GM19372 (cell line): ENCODE data around the gene C4orf51.

Experiments used
- ATAC-seq: cut with Tn5 transposase; IDR thresholded peaks from one replicate; pipeline ENCODE4 v1.9.1; 2021; ENCODE audit warnings: mild to moderate bottlenecking, low read depth, moderate library complexity; ENCODE audit not compliant: unreplicated experiment

Gene C4orf51

DNA sequence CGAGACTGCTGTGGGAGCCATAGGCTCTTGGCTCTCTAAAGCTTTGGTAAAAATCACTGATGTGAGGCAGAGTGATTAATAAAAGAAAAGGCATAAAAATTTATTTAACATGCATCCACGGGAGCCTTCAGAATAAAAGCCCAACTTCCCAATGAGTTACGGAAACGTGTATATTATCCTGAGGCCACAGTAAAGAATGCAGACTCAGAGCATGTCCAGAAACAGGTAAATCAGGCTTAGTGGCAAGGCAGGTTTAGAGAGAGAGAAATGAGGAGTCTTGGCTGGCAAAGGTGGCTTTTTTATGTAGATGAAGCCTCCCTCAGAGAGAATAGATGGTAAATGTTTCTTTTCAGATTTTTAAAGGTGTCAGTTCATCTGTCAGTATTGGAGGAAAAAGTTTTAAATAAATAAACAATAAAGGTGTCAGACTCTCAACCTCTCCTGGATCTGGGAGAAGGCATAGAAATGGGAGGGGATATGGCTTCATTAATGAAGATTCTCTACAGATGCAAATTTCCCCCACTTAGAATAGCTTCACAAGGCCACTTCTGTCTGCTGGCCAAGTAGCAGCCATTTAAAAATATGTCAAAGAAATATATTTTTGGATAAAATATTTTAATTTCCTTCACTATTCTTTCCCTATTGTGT, 24.0 kb downstream of the C4orf51 start:
- ATAC-seq: no peak

GRCh38 chr4:145709336-145709735, 29.4 kb downstream of the C4orf51 start:
- ATAC-seq: no peak

- no peak for ATAC-seq
Measured at GRCh38 chr4:145709843-145710242, 29.9 kb downstream of the C4orf51 start.

- ATAC-seq: no peak
Measured at GRCh38 chr4:145716200-145716599, 36.3 kb downstream of the C4orf51 start.

DNA sequence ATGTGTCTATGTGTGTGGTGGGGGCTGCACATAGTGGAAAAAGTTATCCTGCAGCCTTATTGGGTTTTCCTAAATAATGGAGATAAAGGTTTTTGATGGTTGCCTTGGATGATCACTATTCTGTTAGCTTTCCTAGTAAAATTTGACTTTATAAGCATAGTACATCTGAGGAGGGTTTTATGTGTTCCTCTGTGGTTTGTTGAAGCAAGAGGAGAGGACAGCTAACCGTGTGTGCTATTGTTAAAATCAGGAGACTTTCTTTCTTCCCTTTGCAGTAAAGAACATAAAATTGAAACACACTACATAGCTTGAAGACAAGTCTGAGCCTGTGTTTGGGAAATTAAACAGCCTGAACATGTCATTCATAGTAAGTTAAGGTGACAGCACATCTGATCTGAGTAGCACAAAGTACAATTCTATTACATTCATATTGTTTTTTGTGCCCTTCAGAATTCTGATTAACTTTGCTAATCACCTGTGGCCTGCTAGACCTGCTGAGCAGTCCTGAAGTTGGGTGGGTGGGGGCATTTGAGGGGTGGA, 36.8 kb downstream of the C4orf51 start:
- no peak for ATAC-seq

DNA sequence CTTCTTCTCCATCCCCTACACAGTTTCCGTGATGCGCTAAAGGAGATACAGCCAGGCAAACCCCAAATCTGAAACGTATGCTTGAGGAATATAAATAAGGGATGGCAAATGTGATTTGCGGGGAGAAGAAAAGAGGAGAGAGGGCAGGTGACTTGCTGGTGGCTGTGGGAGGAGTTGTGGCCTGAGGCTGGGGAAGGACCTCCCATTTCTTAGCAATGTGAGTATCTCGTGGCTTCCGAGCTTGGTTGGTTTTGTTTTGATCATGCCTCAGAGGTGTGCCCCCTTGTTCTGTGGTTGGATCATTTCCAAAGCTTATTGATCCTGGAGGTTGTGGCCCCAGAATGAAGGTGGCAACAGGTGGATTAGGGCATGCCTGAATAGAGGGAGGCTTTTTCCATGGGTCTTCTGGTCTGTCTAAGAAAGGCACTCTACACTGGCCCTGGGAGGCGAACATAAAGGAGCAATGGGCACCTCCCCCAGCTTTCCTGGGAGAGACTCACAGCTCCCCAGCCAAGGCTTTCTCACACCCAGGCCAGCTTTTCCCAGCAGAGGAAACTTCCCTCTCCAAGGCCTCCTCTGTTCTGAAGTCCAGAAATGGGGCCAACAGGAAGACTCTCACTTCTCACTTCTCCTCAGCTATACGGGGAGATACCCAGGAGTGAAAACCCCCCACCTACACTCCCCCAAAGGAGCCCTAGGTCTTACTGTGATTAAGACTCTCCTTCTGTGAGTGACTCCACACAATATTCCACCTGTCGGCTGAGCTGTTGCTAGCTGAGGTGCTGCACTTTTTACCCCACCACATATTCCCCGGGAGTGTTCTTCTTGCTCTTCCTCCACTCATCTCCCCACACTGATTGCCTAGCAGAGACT, 40.0 kb downstream of the C4orf51 start:
- peak; percentile 71 for ATAC-seq

DNA sequence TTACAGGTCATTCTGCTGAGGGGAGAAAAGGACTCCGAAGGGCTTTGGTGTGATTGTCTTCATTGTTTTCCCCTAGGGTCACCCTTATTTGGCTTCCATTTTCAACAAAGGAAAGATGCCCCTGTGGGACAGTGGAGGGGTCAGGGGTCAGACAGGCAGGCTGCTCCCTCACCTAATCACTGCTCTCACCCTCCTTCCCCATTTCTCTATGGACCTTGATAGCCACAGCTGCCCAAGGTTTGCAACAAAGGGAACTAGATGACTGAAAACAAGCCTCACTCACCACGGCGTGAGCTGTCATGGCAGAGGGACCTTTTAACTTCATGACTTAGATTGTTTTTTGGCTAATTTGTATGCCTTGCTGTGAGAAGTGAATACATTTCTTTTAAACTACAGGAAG, 40.7 kb downstream of the C4orf51 start:
- no peak for ATAC-seq

- ATAC-seq: no peak
Measured at GRCh38 chr4:145722561-145722960, 42.6 kb downstream of the C4orf51 start.

- ATAC-seq: no peak
Measured at GRCh38 chr4:145723336-145723735, 43.4 kb downstream of the C4orf51 start.

DNA sequence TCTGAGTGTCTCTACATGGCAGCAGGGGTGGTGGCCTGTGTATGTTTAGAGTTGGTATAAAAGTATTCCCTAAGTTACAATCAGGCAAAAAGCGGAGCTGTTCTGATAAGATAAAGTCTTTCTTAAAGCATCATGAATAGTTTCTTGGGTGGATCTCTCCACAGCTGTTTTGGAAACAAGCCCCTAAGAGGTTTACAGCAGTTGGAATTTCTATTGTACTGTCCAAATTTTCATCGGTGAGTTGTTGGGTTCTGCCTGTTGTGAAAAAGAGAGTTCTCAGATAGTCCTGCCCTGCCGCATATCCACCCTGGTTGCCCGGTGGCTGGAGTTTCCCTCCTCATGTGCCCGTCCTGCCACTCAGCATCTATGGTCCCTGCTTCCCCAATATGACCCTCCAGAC, 50.1 kb downstream of the C4orf51 start:
- no peak for ATAC-seq

DNA sequence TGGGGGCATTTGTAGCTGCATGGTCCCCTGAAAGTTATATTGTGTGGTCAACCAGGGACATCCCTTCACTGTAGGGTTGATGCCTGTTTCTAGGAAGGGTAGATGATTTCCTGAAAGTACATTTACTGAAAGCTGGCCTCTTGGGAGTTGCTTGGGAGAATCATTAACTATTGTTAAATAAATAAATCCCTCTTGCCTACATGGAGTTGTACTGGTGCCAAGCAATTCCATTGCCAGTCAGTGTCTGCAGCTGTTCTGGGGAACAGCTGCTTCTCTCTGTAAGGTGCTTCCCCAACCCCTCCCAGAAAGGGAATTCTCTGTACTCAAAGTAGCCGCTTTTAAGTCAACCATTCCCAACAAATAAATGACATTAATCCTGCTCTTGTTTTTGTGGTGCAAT, 51.1 kb downstream of the C4orf51 start:
- no peak for ATAC-seq

DNA sequence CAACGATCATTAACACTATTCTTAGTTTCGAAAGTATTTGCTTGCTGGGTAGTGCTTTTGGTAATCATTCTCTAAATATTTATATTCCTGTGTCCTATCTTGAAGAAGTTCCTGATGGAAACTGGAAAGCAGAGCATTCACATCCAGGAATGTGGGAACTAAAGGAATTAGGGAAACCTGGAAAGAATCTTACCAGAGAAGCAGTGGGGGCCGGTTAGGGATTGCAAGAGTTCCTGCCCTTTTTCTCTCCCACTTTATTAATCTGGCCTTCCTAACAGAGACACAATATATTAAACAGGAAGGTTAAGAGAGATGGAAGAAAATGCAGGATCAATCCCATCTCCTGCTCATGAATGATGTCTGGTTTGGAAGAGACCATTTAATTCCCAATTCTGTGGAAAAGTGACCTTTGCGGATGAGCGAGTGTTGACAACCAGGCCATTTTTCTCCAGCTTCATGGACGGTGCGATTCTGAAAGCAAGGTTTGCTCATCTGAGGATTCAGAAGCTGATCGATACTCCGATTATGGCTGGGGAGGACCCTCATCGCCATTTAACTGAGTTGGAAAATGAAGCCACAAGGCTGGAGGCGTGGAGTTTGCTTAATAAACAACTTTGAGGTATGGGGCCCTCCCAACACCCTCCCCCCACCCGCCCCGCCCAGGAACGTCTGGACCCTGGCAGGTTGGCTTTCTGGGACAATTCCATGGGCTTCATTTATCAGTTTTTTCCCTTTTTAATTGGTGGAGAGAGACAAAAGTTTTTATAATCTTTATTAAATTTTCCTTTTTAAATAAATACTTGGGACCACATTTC, 52.3 kb downstream of the C4orf51 start:
- ATAC-seq: no peak

DNA sequence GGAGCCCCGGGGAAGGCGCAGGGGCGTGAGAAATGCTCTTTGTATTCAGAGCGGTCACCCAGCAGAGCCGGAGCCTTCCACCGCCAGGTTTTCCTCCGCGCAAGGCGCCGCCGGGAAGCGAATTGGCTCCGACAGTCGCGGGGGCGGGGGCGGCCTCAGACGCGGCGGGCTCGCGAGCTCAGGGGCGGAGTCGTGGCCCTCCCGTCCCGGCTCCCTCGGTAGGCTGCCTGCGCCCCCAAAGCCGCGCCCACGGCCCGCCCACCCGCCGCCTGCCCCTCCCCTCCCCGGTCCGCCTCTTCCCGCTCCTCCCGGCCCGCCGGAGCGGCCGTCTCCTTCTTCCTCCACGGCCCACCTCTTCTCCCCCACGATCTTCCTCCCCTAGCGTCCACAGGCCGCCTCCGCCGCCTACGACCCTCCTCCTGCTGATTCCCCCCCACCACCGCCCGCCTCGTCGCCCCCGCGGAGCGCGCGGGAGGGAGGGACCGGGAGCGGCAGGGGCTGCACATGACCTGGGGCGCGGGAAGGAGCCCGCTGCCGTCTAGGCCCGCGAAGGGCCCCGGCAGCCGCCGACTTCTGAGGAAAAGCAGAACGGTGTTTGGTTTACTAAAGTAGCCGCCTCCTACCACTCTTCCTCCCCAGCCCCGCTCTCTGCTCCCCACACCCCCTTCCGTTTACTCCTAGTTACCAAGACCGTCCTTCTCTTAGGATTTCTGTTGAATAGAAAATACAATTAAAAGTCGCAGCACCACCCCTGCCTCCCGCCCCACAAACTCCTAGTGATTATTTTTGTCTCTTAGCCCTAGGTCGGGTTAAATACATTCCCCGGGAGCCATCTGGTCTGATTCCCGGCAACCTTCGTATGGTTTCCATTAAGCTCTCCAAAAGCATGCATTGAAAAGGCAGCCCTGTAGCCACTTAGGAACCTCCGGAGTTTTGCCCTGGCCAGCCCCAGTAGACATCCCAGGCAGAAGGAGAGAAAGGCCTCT, 53.2 kb downstream of the C4orf51 start:
- peak; percentile 83 for ATAC-seq

- ATAC-seq: no peak
Measured at GRCh38 chr4:145734031-145734430, 54.1 kb downstream of the C4orf51 start.

DNA sequence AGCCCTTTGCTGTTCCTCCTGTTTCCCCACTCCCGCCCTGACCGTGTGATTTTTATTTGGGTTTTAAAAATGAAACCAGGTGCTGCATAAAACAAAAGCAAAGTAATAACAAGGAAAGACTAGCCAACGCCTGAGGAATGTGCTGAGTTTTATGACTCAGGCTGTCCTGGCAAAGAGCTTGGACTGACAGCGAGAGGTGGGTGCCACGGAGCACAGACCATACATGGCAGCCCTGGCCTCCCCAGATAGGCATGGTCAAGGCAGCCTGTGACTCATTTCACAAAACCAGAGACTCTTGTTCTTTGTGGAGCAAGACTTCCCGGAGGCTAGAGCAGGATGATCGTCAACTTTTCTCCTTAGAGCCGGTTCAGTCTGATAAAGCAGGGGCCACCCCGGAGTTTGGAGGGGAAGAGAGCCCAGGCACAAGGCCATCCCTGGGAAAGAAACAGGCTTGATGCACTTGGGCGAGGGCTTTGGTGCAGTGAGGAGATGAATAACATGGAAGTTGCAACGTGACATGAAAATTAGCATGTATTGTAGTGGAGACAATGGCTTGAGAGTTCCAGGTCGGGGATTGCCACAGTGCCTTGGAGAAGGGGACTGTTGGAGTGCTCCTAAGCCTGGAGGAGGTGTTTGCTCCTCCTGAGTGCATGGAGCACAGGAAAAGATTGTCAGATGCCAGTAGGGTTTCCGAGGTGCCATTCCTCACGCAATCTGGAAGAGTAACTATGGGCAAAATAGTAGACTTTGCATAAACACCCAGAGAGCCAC, 54.8 kb downstream of the C4orf51 start:
- ATAC-seq: no peak

DNA sequence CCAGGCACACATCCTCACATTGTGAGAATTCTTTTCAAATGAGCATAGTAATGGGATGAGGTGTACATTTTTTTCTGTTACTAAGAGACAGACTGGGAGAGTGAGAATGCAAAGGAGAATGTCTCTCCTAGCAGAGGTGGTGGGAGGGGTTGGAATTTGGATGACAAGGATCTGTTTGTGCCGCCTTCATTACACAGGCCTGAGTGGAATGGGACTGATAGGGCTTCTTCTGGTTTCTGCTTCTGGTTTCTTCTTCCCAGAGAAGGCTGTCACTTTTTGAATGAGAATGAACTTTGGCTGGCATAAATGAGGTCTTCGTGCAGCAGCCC, 55.4 kb downstream of the C4orf51 start:
- no peak for ATAC-seq

- ATAC-seq: no peak
Measured at GRCh38 chr4:145735827-145736226, 55.9 kb downstream of the C4orf51 start.

DNA sequence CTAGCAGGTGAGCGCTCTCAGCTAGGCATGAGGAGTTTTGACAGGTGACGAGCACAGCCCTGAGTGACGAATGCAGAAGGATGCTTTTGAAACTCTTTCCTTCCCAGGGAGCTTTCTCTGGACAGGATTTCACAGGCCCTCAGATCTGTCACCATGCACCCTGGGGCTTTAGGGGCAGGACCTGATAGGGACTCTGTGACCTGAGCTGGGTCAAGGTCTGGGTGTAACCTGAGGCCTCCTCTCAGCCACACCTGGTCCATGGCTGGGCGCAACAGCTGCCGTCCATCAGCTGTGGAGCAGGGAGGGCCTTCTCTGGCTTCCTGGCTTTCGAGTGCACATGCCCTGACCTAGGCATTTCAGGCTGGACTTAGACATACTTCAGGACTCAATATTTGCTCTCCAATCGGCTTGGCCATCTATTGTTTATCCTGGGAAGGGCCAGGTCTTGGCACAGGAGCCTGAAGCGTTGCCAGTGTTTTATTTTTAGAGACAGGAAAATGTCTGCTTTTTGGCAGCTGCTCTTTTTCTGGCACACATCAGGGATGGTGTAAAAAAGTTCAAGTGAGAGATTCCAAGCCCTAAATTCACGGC, 56.4 kb downstream of the C4orf51 start:
- ATAC-seq: no peak

DNA sequence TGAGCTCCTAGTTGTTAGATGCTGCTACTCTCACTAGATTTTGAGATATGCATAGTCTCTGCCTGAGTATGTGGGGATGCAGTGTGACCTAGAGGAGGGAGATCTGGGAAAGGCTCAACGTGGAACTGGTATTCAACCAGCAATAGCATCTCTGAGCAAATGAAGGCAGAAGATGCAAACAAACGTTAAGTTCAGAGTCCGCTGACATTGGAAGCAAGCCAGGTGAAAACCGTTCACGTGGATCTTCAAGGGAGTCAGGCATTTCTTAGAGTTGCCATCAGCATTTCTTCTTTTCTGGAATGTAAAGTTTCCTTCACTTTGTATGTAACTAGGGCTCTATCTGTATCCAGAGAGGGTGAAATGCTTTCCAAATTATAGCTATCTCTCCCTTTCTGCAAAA, 59.9 kb downstream of the C4orf51 start:
- no peak for ATAC-seq
